HG03280 (cell line): ENCODE measurements around the gene TMSB15B.
"Not testable (repeated sequence)": the region's sequence is repeated elsewhere in the genome, so short reads cannot be mapped to it uniquely, and the experiment has no call there.

Experiments
- ATAC-seq: cut with Tn5 transposase; IDR thresholded peaks from one replicate; pipeline ENCODE4 v1.9.1; 2021; ENCODE audit warnings: mild to moderate bottlenecking, moderate library complexity; ENCODE audit not compliant: unreplicated experiment

The TMSB15B gene

DNA sequence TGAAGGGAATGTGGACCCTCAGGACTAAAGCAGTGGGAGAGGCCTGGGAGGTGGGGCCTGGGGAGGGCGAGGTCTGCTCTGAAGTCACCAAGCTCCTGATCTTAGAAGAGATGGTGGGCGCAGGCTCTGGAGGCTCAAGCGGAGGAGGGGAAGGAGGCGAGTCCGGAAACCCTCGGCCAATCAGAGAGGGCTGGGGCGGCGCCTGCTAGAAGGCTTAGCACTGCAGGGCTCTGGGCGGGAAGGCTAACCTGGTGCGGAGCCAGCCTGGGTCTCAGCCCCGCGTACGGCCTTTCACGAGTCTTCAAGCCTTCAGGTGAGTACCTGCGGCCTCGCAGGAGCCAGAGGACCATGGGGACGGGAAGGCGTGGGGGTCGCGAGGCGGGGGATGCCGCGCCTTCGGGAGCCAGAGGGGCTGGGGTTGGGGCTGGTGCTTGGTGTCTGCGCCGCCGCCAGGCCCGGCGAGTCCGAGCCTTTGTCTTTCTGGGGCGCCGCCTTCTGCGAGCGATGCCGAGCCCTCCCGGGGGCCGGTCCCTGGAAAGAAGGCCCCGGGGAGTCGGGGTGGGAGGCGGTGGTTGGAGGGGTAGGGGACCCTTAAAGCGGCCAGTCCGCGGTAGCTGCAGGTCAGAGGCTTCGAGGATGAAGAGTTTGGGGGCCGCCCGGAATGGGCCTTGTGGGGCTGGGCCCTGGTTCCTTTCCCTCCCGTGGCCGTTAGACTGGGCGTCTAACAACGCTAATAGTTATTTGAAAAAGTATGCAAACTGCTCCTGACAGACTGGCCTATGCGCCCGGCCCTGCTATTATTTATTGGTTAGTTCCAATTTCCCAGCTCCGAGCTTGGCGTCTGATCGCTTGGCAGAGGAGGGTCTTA, at the start of gene TMSB15B:
Gene TMSB15B, plus strand, starts transcription at position 217 of the 868 bp plus-strand sequence.
- ATAC-seq, result peak; percentile 98

DNA sequence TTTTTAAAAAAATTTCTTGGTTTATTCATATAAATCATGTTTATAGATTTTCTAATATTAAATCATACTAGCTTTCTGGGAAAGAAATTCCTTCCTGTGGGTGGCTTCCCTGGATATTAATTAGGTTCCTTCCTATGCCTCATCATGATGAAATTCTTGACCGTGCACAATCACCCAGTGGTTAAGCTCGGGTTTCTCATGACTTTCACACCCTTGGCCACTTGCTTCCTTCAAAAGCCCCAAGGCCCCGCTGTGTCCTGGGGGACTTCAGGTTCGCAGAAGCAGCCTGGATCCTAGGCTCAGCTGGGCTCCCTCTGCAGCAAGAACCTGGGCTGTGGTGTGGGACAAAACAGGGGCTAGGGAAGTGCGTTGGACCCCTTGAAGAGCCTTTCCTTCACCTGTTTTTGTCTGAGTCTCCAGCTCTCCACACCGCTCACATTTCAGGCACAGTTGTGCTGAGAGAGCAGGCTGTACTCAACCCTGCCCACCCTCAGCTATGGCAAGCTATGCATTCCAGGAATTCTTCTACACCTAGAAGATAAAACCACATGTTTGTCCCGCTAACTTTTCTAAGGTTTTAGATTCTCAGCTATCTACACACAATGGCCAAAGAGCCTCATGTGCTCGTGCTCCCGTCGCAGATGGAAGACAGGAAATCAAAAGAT, 48.9 kb upstream of the TMSB15B start:
- ATAC-seq, result no peak

DNA sequence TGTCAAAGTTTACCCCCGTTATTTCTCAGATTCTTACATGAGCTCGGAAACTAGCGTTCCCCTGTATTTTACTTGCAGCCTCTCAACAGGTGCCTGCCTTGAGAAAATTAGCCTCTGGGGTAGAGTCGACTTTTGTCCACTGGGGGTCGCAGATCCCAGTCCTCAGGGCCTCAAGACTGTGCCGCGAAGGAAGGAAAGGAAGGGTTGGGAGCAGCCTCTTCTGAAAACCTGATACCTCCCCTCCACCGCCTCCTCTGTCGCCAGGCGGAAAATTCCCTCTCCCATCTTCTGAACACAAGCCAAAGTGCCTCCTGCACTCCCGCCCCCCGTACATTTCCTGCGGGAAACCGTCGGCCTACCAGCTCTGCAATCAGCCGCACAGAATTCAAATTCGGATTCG, 44.4 kb upstream of the TMSB15B start:
- ATAC-seq, result peak; percentile 47

DNA sequence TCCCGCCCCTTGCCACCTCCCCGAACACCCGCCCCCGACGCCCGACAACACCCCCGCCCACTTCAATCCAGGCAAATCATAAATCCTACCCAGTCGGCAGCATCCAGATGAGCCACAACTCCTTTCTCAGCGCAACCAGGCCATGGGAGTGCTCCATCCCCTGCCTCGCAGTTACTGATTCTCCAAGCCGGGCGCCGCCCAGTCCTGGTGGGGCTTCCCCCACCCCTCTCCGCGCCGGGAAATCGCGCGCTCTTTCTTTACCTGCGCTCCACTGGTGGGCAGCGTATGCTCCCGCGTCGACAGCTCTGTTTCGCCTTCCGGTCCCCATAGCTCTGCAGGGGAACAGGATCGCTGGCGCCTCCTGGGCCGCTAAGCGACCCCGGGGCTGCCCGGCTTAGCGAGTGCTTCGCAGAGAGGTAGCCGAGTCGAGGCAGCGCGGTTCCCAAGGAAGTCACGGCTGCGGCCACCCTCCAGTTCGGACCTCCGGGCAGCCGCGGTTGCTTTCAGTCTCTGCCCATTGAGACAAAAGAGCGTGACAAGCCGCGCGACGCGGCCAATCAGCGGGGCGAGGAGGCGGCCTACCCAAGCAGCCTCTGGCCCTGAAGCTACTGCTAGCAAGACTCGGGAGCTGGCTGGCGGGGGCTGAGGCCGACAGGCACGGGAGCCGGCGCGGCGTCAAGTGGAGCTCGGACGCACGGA, 43.7 kb upstream of the TMSB15B start:
- peak; percentile 69 for ATAC-seq

GRCh38 chrX:103919270-103919637, 43.2 kb upstream of the TMSB15B start:
- ATAC-seq, result peak; percentile 63

GRCh38 chrX:103920515-103920914, 41.9 kb upstream of the TMSB15B start:
- ATAC-seq, result peak; percentile 32

DNA sequence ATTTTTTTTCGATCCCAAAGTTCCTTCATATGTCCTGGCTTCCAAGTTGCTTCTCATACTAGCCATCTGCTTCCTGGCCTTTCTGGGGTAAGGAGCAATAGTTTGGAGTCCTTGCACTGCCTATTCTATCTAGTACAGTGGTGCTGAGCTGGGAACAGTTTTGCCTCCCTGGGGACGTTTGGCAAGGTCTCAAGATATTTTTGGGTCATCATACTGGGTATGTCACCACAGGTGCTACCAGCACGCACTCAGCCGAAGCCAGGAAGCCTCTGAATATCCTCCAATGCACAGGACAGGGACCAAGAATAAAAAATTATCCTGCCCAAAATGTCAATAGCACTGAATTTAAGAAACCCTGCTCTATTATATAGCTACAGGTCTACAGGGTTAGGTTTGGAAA, 35.4 kb upstream of the TMSB15B start:
- no peak for ATAC-seq

DNA sequence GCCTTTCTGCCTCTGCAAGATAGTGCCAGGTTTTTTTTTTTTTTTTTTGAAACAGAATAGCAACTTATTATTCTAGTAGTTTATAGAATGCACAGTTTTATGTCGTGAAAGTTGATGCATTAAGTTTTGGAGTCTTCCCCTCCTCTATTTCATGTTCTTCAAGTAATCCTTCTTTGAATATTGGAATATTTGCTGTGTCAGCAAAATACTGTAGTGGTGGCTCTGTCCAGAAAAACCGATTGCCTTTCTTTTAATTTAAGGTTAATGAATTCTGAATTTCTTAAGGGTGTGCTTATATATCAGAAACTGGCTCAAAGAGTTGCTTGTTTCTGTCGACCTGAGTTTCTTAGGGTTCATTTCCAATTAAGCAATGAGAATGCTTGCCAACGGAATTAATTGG, 34.8 kb upstream of the TMSB15B start:
- no peak for ATAC-seq

GRCh38 chrX:103932133-103932532, 30.3 kb upstream of the TMSB15B start:
- ATAC-seq, result peak; percentile 62

- ATAC-seq, result not testable (repeated sequence)
Observed at GRCh38 chrX:103940257-103940656, 22.2 kb upstream of the TMSB15B start.

- ATAC-seq, result no peak
Observed at GRCh38 chrX:103941201-103941975, 21.0 kb upstream of the TMSB15B start.

DNA sequence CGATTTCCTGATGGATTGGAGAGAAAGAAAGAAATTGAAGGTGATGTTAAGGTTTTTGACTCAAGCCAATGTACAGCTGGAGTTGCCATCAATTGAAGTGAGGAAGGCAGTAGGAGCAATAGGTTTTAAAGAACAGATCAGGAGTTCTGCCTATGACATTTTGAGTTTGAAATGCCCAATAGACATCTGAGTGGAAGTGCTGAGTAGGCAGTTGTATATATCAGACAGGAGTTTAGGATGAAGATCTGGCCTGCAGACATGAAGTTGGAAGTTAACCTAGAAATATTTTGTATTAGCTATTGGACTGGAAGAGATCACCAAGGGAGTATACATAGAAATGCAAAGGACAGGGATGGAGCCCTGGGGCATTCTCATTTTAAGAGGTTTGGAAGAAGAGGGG, 12.9 kb upstream of the TMSB15B start:
- no peak for ATAC-seq

DNA sequence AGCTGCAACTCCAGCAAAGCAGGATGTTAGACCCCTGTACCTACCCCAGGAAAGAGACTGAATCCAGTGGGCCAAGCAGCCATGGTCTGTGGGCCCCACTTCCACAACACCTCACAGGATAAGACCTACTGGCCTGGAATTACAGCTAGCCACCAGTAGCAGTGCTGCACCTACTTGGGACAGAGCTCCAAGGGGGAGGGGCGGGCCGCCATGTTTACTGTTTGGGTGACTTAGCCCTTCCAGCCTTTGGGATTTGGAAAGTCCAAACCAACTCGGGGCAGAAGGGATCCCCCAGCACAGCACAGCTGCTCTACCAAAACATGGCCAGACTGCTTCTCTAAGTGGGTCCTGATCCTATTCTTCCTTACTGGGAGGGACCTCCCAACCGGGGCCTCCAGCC, 9.1 kb upstream of the TMSB15B start:
- ATAC-seq, result no peak

GRCh38 chrX:103954259-103954658, 8.2 kb upstream of the TMSB15B start:
- ATAC-seq, result no peak

GRCh38 chrX:103960599-103960998, 1.8 kb upstream of the TMSB15B start:
- ATAC-seq, result not testable (repeated sequence)

DNA sequence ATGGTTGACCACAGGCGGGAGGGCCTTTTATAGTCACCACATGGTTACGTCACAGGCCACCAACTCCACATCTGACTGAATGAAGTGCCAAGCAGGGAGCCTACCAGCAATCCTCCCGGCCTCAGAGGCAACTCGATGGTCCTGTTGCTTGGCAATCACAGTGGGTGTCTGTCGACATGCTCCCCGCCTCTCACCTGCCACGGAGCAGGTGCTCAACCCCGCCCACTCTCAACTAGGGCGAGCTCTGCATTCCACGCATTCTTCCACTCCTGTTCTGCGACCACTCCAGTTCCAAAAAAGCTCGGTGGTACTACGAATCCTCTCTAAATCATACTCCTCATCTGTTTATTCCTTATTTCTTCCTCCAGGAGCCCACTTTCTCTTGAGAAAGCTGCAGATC, 21.1 kb downstream of the TMSB15B start:
- ATAC-seq, result not testable (repeated sequence)

- peak; percentile 57 for ATAC-seq
Observed at GRCh38 chrX:103999234-103999633, 36.8 kb downstream of the TMSB15B start.

DNA sequence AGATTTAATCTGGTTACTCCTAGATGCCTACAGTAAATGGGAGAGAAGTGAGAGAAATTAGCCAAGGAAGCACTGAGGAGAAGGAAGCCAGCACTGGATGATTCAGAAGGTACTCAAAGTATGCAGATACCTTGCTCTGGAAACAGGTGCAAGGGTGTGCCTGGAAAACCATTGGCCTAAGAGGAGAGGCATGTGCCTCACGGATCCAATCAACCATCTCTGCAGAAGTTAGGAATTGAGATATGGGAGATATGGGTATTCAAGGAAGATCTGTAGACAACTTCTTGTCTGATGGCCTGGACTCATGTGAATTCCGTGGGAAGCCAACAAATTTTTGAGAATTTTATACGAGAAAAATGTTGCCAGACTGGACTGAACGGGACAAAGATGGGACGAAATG, 46.4 kb downstream of the TMSB15B start:
- ATAC-seq, result no peak

DNA sequence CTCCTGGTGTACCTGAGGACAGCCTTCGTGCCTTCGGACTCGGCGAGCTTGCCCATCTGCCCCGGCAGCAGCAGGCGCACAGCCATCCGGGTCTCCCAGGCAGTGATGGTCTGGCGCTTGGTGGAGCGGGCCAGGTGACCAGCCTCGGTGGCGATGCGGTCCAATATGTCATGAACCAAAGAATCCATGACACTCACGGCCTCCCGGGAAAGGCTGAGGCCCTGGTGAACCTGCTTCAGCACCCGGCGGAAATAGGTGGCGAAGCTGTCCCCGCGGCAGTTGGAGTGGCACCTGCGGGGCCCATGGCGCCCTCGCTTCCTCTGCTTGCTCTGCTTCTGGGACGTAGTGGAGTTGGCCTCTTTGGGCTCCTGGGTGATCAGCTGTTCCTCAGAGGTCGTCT, 50.7 kb downstream of the TMSB15B start:
- ATAC-seq, result no peak

DNA sequence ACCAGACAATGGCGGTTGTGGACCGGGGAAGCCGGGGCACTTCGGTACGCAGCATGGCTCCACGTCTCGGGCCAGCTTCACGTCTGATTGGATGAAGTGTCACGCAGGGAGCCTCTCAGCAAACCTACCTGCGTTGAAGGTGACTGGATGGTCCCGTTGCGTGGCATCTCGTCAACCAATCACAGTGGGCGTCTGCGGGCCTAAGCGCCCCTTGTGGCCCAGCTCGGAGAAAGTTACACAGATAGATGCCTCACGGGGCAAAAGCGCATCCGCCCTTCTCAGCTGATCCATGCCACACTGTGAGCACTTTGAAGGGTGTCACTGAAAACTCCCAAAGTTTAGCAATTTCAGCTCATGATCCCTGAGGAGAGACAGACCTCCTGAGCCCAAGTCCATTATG, 51.2 kb downstream of the TMSB15B start, which contains the start of gene H2BW1:
Gene H2BW1, minus strand, starts transcription at position 103 of the 400 bp plus-strand sequence. CDS start 132 bp downstream, outside the sequence.
- no peak for ATAC-seq

- ATAC-seq, result not testable (repeated sequence)
Observed at GRCh38 chrX:104015576-104015975, 53.1 kb downstream of the TMSB15B start.
